ENCODE data around the gene ZNF540. TPM values are rescaled to one million over a fixed set of nuclear protein-coding genes. Genes with fewer than 3 reads are reported as not detected.
"Not testable (repeated sequence)": the region's sequence is repeated elsewhere in the genome, so short reads cannot be mapped to it uniquely, and the experiment has no call there.

The ZNF540 gene
- total RNA-seq, result 8.3 TPM

GRCh38 chr19:37594304-37594981 is at the start of gene ZNF540, which contains the start of gene ZNF571:
Gene ZNF540, plus strand, starts transcription at chr19:37594876. Its CDS starts 3,572 bp downstream, at chr19:37598448.
Gene ZNF571, minus strand, starts transcription at chr19:37594792. Its CDS starts 8,116 bp downstream, at chr19:37586676.
- intact Hi-C loops (cut with DNase I), result no loop called here
- ATAC-seq, result peak; percentile 100

GRCh38 chr19:37551129-37551993 is 43.3 kb upstream of the ZNF540 start:
- intact Hi-C loops (cut with DNase I), result no loop called here
- ATAC-seq, result no peak
- DNase-seq (ENCODE audit: low spot score), result no peak

More at GRCh38 chr19:37594304-37594981, at the start of gene ZNF540, which contains the start of gene ZNF571:
- DNase-seq (ENCODE audit: low spot score), result peak; percentile 96

DNA sequence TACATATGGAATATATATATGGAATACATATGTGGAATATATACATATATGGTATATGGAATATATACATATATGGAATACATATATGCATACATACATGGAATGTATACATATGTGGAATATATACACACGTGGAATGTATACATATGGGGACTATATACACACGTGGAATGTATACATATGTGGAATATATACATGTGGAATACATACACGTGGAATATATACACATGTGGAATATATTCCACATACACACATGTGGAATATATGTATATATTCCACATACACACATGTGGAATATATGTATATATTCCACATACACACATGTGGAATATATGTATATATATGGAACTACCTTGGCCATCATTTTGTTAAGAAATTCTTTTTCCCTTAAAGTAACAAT is 31.2 kb upstream of the ZNF540 start:
- no peak for ATAC-seq
- no peak for DNase-seq (ENCODE audit: low spot score)
- intact Hi-C loops (cut with DNase I), result no loop called here

DNA sequence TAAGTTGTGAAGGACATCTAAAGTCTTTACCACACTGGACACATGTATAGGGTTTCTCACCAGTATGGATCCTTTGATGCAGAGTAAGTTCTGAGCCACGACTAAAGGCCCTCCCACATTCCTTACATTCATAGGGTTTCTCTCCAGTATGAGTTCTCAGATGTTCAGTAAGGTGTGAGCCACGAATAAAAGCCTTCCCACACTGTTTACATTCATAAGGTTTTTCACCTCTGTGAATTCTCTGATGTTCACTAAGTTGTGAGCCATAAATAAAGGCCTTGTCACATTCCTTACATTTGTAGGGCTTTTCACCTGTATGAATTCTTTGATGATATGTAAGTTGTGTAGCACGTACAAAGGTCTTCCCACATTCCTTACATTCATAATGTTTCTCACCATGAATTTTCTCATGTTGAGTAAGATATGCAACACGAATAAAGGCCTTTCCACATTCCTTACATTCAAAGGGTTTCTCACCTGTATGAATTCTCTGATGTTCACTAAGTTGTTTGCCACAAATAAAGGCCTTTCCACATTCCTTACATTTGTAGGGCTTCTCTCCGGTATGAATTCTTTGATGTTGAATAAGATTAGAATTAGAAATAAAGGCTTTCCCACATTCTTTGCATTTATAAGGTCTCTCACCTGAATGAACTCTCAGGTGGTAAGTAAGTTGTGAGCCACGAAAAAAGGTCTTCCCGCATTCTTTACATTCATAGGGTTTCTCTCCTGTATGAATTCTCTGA is 29.9 kb upstream of the ZNF540 start:
- intact Hi-C loops (cut with DNase I), result no loop called here
- ATAC-seq (no peak), DNase-seq (ENCODE audit: low spot score) (no peak)

GRCh38 chr19:37565370-37565669 is 29.4 kb upstream of the ZNF540 start:
- DNase-seq (ENCODE audit: low spot score), result no peak
- intact Hi-C loops (cut with DNase I), result no loop called here
- ATAC-seq, result no peak

DNA sequence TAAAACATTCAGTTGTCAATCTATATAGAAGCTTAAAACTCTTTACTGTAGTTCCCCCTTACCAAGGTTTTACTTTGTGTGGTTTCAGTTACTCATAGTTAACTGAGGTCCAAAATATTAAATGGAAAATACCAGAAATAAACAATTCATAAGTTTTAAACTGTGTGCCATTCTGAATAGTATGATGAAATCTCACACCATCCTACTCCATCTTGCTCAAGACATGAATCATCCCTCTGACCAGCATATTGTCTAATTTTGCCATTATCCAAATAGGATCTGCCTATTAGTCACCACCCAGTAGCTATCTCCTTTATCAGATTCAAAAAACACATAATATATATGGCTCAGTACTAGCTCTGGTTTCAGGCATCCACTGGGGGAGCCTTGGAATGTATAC is 22.5 kb upstream of the ZNF540 start:
- no peak for DNase-seq (ENCODE audit: low spot score)
- no peak for ATAC-seq
- intact Hi-C loops (cut with DNase I), result no loop called here

DNA sequence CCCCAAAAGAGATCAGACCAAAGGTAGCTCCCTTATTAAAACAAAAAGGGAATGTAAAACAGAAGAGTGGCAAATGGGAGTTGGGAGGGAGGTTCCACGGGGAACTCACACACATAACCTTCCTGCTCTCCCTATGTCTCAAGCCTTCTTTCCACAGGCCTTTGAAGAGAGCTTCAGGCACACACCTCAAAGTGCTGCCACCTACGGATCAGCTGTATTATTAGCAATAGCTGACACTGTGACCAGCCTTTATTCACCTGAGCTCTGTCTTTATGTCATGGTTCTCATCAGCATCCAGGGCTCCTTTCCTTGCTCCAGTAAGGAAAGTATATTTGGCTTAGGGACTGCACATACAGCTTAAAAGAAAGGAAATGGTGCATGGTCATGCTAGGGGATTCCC is 11.3 kb upstream of the ZNF540 start:
- DNase-seq (ENCODE audit: low spot score) (no peak), ATAC-seq (no peak)
- intact Hi-C loops (cut with DNase I), result no loop called here

DNA sequence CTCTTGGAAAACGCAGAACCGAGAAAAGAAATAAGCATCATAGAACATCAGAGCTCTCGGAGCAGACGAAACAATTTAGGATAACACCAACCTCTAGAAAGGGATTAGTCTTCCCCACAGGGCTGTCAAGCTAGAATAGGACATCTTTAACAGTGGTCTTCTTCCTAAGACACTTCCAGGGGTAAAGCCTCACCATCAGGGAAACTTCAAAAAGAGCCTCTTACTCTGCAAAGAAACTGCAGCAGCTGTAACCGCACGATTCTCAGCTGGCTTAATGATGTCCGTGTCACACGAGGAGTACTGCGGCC is 726 bp upstream of the ZNF540 start:
- intact Hi-C loops (cut with DNase I), result no loop called here
- ATAC-seq (no peak), DNase-seq (ENCODE audit: low spot score) (no peak)

GRCh38 chr19:37594982-37595382 is 306 bp downstream of the ZNF540 start:
- intact Hi-C loops (cut with DNase I), result no loop called here
- peak; percentile 75 for DNase-seq (ENCODE audit: low spot score)

DNA sequence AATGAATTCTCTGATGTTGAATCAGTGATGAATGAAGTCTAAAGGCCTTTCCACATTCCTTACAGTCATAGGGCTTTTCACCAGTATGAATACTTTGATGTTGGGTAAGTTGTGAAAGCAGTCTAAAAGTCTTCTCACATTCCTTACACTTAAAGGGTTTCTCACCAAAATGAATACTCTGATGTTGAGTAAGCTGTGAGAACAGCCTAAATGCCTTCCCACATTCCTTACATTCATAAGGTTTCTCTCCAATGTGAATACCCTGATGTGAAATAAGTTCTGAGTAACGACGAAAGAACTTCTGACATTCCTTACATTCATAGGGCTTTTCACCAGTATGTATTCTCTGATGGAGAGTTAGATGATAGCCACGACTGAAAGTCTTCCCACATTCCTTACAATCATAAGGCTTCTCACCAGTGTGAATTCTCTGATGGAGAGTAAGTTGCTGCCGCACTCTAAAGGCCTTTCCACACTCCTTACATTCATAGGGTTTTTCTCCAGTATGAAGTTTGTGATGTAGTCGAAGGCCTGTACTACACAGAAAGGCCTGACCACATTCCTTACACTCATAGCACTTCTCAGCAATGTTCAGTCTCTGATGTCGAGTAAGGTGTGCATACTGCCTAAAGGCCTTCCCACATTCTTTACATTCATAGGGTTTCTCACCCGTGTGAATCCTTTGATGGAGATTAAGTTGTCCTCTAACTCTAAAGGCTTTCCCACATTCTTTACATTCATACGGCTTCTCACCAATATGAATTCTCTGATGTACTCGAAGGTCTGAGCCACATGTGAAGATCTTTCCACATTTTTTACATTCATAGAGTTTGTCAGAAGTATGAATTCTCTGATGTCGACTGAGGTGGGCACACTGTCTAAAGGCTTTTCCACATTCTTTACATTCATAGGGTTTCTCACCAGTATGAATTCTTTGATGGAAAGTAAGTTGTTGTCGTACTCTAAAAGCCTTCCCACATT is 40.7 kb downstream of the ZNF540 start:
- DNase-seq (ENCODE audit: low spot score), result no peak
- ATAC-seq, result no peak
- intact Hi-C loops (cut with DNase I), result no loop called here

More at GRCh38 chr19:37594982-37595382, 306 bp downstream of the ZNF540 start:
- ATAC-seq, result peak; percentile 90

DNA sequence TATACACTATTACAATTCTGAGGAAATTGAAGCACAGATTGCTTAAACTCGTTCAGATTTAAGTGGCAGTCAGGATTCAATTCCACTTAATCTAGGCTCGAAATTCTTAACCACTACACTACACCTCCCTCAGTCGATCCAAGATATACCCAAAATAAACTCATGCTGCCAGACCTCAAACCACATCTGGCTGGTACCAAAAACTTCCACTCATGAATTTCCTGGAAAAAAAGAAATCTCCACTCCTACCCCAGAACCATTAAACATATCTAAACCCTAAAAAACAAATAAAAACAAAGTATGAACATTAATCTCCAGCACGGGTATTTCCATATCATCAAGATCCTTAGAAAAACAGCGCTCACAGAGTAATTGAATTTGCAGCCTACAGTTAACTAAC is 59.4 kb downstream of the ZNF540 start:
- intact Hi-C loops (cut with DNase I), result no loop called here
- ATAC-seq (no peak), DNase-seq (ENCODE audit: low spot score) (no peak)

DNA sequence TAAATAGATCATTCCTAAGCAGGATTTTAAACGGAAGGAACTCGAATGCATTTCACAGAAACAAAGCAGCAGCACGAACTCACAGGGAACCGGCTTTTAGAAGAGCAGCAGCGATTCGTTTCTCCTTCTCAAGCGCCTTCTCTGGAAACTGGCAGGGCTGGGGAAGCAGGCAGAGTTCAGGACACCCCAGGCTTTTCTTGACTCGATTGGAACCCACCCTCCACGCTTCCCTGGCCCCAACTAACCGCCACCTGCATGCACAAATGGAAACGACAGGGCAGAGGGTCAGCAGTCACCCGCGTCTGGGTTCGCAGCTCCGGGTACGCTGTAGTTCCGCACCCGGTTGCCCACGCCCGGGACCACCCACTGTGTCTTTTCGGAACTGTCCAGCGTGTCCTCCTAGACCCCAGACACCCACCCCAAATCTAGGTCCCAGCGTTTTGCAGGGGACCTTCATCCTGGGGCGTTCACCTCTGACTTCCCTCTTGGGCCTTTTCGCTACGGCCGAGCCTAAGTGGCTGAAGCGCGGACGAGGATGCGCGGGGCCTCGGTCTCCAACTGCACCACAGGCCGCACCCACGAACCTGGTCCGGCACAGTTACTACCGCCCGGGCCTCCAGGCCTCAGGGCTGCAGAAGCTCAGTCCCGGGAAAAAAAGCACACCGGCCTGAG is 60.1 kb downstream of the ZNF540 start:
- DNase-seq (ENCODE audit: low spot score), result peak; percentile 58
- ATAC-seq, result peak; percentile 64
- intact Hi-C loops (cut with DNase I), result no loop called here

GRCh38 chr19:37655301-37655688 is 60.6 kb downstream of the ZNF540 start, which contains the start of gene ZFP30:
Gene ZFP30, minus strand, starts transcription at chr19:37655465. Its CDS starts 7,643 bp downstream, at chr19:37647822.
- DNase-seq (ENCODE audit: low spot score), result peak; percentile 86
- ATAC-seq, result peak; percentile 98
- intact Hi-C loops (cut with DNase I), result no loop called here

DNA sequence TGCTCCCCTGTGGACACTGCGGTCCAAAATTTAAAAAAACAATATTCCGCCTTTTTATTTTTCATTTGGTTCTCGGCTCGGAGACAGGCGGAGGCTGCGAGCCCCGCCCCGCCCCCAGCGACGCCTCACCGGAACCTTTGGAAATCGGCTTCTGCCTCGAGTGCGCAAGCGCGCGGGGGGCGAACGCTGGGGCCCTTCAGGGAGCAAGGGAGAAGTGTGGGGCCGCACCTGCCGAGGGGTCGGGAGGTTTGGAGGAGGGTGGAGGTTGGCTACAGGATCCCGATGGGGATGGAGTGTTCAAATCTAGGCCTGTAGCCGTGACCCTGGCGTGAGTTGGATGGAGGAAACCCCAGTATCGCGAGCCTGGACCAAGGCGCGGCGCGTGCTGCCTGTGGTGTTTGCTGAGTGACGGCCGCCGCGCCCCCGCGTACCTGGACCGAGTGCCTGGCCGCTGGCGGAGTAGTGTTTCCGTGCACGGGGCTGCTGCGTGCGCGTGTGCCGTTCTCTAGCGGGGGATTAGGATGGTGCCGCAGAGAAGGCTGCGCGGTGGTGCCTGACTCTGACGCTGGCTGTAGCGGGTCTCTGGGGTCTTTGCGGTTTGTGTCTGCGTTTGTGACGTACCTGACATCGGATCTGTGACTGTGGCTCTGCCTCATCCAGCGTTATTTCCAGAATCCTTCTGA is 61.2 kb downstream of the ZNF540 start:
- ATAC-seq (peak; percentile 92), DNase-seq (ENCODE audit: low spot score) (peak; percentile 87)
- intact Hi-C loops (cut with DNase I), result no loop called here

DNA sequence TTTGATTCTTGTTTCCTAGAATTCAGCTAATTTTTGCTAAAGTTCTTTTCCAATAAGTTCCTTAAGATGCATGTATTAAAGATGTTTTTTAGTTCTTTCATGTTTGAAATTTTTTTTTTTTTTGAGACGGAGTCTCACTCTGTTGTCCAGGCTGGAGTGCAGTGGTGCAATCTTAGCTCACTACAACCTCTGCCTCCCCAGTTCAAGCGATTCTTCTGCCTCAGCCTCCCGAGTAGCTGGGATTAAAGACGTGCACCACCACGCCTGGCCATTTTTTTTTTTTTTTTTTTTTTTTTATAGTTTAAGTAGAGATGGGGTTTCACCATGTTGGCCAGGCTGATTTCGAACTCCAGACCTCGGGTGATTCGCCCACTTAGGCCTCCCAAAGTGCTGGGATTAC is 62.5 kb downstream of the ZNF540 start:
- DNase-seq (ENCODE audit: low spot score); ATAC-seq; intact Hi-C loops (cut with DNase I): not testable (repeated sequence)

All from sciatic nerve (tissue), 2 donors.